GM12878 (cell line): ENCODE data around the gene CFAP99. TPM values are rescaled to one million over a fixed set of nuclear protein-coding genes. Genes with fewer than 3 reads are reported as not detected.

ENCODE experiments used
- ATAC-seq: fragments of 200-7000 bp; cut with Tn5 transposase; 3 replicates; pipeline ENCODE4 v1.9.1; 2020; ENCODE audit warnings: mild to moderate bottlenecking, moderate library complexity
- BruUV-seq: library from RNA; stranded (reverse); fragments of 400-500 nt; replicated peaks from 2 replicates; lab custom pipeline; 2021; lab: Mats Ljungman, UMichigan
- CTCF ChIA-PET: fragments of 300-600 bp; sonication (Branson Sonifier 250); formaldehyde crosslinking; extraction: SDS; loops from one replicate; lab custom pipeline; 2021; ENCODE audit warnings: inconsistent platforms; lab: Yijun Ruan, JAX
- POLR2A ChIA-PET: fragments of 350-600 bp; formaldehyde crosslinking; extraction: SDS; loops from one replicate; lab custom pipeline; 2021; ENCODE audit warnings: inconsistent platforms; lab: Charles Lee
- RAD21 ChIA-PET: fragments of 300-600 bp; sonication (Branson Sonifier 250); formaldehyde crosslinking; loops from one replicate; lab custom pipeline; 2023; ENCODE audit warnings: antibody characterized with exemption; ENCODE audit not compliant: unreplicated experiment; lab: Charles Lee
- SMC1A ChIA-PET: fragments of 300-600 bp; sonication (Branson Sonifier 250); formaldehyde crosslinking; loops from one replicate; lab custom pipeline; 2023; ENCODE audit not compliant: unreplicated experiment, uncharacterized antibody; lab: Charles Lee
- DNase-seq: peaks from one replicate; pipeline ENCODE4 v3.0.0-alpha.2; 2011; ENCODE audit warnings: low read depth, low spot score
- FAIRE-seq: peaks from 3 replicates; lab custom pipeline; 2011; peaks lifted over from hg19 to GRCh38; lab: Jason Lieb, UNC
- H2AFZ ChIP-seq: 2 replicates; pipeline ENCODE4 v1.6.0; 2011; ENCODE audit warnings: low read depth, low read length, control low read depth; ENCODE audit not compliant: control insufficient read depth
- H3K27ac ChIP-seq: 2 replicates; pipeline ENCODE4 v1.5.1; 2011; ENCODE audit warnings: control low read depth; ENCODE audit not compliant: control insufficient read depth, insufficient read depth
- H3K27me3 ChIP-seq, 2 experiments: replicated peaks in 1 of 2; 2 replicates each; pipeline versions ENCODE4 v1.6.0 to v1.6.1; 2011; ENCODE audit warnings: low read length in 1 of 2; ENCODE audit not compliant: control insufficient read depth in 2 of 2, insufficient read depth in 2 of 2
- H3K36me3 ChIP-seq, 2 experiments: 2 replicates each; pipeline ENCODE4 v1.5.1; 2011; ENCODE audit warnings: low read length in 1 of 2; ENCODE audit not compliant: control insufficient read depth in 2 of 2, insufficient read depth in 2 of 2
- H3K4me1 ChIP-seq: 2 replicates; pipeline ENCODE4 v1.6.1; 2011; ENCODE audit warnings: mild to moderate bottlenecking, low read length, moderate library complexity, mixed read lengths; ENCODE audit not compliant: control insufficient read depth, insufficient read depth
- H3K4me2 ChIP-seq: 2 replicates; pipeline ENCODE4 v1.6.0; 2011; ENCODE audit warnings: control low read depth; ENCODE audit not compliant: control insufficient read depth, insufficient read depth
- H3K4me3 ChIP-seq: fragments of 200-600 bp; sonication (generic); 2 replicates; pipeline ENCODE4 v1.5.1; 2016
- H3K79me2 ChIP-seq: 2 replicates; pipeline ENCODE4 v1.6.0; 2011; ENCODE audit warnings: low read length; ENCODE audit not compliant: control insufficient read depth, insufficient read depth
- H3K9ac ChIP-seq: 2 replicates; pipeline ENCODE4 v1.8.0; 2011; ENCODE audit warnings: low read length, control low read depth, mixed read lengths; ENCODE audit not compliant: control insufficient read depth, insufficient read depth
- H3K9me3 ChIP-seq: replicated peaks from 3 replicates; pipeline ENCODE4 v1.5.1; 2011; ENCODE audit warnings: mild to moderate bottlenecking, low read length; ENCODE audit not compliant: control insufficient read depth, insufficient read depth
- H4K20me1 ChIP-seq: 2 replicates; pipeline ENCODE4 v1.6.0; 2011; ENCODE audit not compliant: control insufficient read depth, insufficient read depth
- BACH1 ChIP-seq: fragments of 450-650 bp; IDR thresholded peaks from 2 replicates; pipeline ENCODE4 v1.6.1; 2017; ENCODE audit warnings: mild to moderate bottlenecking, borderline replicate concordance
- CHD4 ChIP-seq: fragments of 200-600 bp; sonication (generic); IDR thresholded peaks from 2 replicates; pipeline ENCODE4 v1.6.1; 2016; ENCODE audit warnings: mild to moderate bottlenecking
- GABPA ChIP-seq: IDR thresholded peaks from 2 replicates; pipeline ENCODE4 v1.6.1; 2014; ENCODE audit warnings: antibody characterized with exemption, low read depth, mild to moderate bottlenecking, inconsistent platforms
- HCFC1 ChIP-seq: fragments of 150-350 bp; IDR thresholded peaks from 2 replicates; pipeline ENCODE4 v1.6.1; 2014; ENCODE audit warnings: low read length
- HDAC6 ChIP-seq: fragments of 200-600 bp; sonication (generic); IDR thresholded peaks from one replicate; pipeline ENCODE4 v1.8.0; 2017; ENCODE audit warnings: antibody characterized with exemption; ENCODE audit not compliant: unreplicated experiment
- IKZF2 ChIP-seq, 2 experiments: fragments of 450-650 bp; IDR thresholded peaks; 2 replicates each; pipeline ENCODE4 v1.6.1; 2017; ENCODE audit warnings: mild to moderate bottlenecking in 2 of 2, moderate library complexity in 2 of 2
- KAT2A ChIP-seq: conservative IDR thresholded peaks from 2 replicates; pipeline ENCODE4 v1.6.1; 2011; ENCODE audit warnings: low read depth, low read length; ENCODE audit not compliant: control insufficient read depth
- MEF2A ChIP-seq: IDR thresholded peaks from 2 replicates; pipeline ENCODE4 v1.6.1; 2011; ENCODE audit warnings: low read depth, mild to moderate bottlenecking, low read length, moderate library complexity; ENCODE audit not compliant: insufficient read depth
- NFYA ChIP-seq: IDR thresholded peaks from 2 replicates; pipeline ENCODE4 v1.6.1; 2011; ENCODE audit warnings: low read depth, mild to moderate bottlenecking, low read length, improper control_type of control experiment, borderline replicate concordance
- RAD51 ChIP-seq: fragments of 450-650 bp; IDR thresholded peaks from 2 replicates; pipeline ENCODE4 v1.6.1; 2016; ENCODE audit warnings: moderate library complexity, mild to moderate bottlenecking, inconsistent platforms
- SIN3A ChIP-seq: IDR thresholded peaks from 2 replicates; pipeline ENCODE4 v1.6.1; 2012; ENCODE audit warnings: low read depth, low read length, improper control_type of control experiment
- SP1 ChIP-seq: IDR thresholded peaks from one replicate; pipeline ENCODE4 v1.6.1; 2011; ENCODE audit warnings: low read depth, low read length
- SREBF1 ChIP-seq: IDR thresholded peaks from 2 replicates; pipeline ENCODE4 v1.6.1; 2012; ENCODE audit warnings: mild to moderate bottlenecking, low read length
- TCF12 ChIP-seq: IDR thresholded peaks from 2 replicates; pipeline ENCODE4 v1.6.1; 2011; ENCODE audit warnings: low read depth, mild to moderate bottlenecking, low read length
- WRNIP1 ChIP-seq: IDR thresholded peaks from 2 replicates; pipeline ENCODE4 v1.6.1; 2011; ENCODE audit warnings: low read depth, low read length, improper control_type of control experiment, borderline replicate concordance
- ZNF217 ChIP-seq: fragments of 450-650 bp; IDR thresholded peaks from 2 replicates; pipeline ENCODE4 v1.6.1; 2017; ENCODE audit warnings: antibody characterized with exemption, mild to moderate bottlenecking
- WGBS: methylation state at CpG from one replicate; pipeline ENCODE4 v1.1.6; 2016; ENCODE audit warnings: low lambda C conversion rate; ENCODE audit not compliant: insufficient replicate concordance, insufficient coverage; ENCODE audit errors: missing lambda C conversion rate; 5-methylcytosine and 5-hydroxymethylcytosine counted together
- in situ Hi-C: fragments of 300-500 bp; cut with MboI; formaldehyde crosslinking; loops from 9 replicates; pipeline ENCODE4 v1.14.3; 2018; ENCODE audit warnings: mixed read lengths
- intact Hi-C: fragments of 100-400 bp; cut with micrococcal nuclease; formaldehyde crosslinking; loops from one replicate; pipeline ENCODE4 v1.14.2; 2022; ENCODE audit not compliant: unreplicated experiment
- polyA plus RNA-seq, 11 experiments: library from polyadenylated mRNA; depleted of rRNA in 4 of 11; unstranded in 6 of 11; stranded (reverse) in 5 of 11; fragments of >200 nt; fragmentation: Nextera tagmentation in 4 of 11; fragmentation: Illumina TruSeq in 1 of 11; extraction: Ambion mirVana in 4 of 11; extraction: Trizol in 1 of 11; gene quantifications; 1 replicate in 1 of 11; 2 replicates in 10 of 11; pipeline versions ENCODE4 v1.2.1 to v1.2.3, GENCODE V29; 2011 to 2016; ENCODE audit warnings: inconsistent platforms in 2 of 11, missing spikeins in 2 of 11, low read depth in 1 of 11
- total RNA-seq, 4 experiments: library from RNA; depleted of rRNA in 3 of 4; stranded (reverse); fragments of >200 nt in 3 of 4; fragmentation: Illumina TruSeq in 1 of 4; extraction: Trizol in 1 of 4; gene quantifications; 2 replicates each; pipeline versions ENCODE4 v1.2.1 to v1.2.3, GENCODE V29; 2013 to 2021
- TF ChIP-seq, protein P1 (sequence below): IDR thresholded peaks from 2 replicates; pipeline ENCODE4 v1.6.1; 2012; ENCODE audit warnings: low read depth, low read length, improper control_type of control experiment
- TF ChIP-seq, protein P2 (sequence below): fragments of 450-650 bp; IDR thresholded peaks from 2 replicates; pipeline ENCODE4 v1.6.1; 2017; ENCODE audit warnings: low read depth, mild to moderate bottlenecking, moderate library complexity
- TF ChIP-seq, protein P3 (sequence below): fragments of 450-650 bp; IDR thresholded peaks from 2 replicates; pipeline ENCODE4 v1.6.1; 2014; ENCODE audit warnings: mild to moderate bottlenecking
- TF ChIP-seq, protein P4 (sequence below): IDR thresholded peaks from 2 replicates; pipeline ENCODE4 v1.6.1; 2012; ENCODE audit warnings: low read length, inconsistent platforms

The CFAP99 gene
- total and polyA plus RNA-seq, 10 of the 15 experiments (the other 5 are each of a cell fraction or from before 2014, with no cell fraction given): not detected

DNA sequence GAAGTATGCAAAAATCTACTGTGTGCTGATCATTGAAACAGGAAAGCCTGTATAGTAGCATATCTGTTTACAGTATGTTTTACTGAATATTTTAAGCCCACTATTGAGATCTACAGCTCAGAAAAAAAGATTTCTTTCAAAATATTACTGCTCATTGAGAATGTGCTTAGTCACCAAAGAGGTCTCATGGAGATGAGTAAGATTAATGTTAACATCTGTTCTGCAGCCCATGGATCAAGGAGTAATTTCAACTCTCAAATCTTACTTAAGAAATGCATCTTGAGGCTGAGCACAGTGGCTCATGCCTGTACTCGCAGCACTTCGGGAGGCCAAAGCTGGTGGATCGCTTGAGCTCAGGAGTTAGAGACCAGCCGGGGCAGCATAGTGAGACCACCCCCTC is 53.4 kb downstream of the CFAP99 start (continued):
- no peak for TF ChIP-seq CHD4
- TF ChIP-seq TCF12: no peak
- TF ChIP-seq GABPA: no peak

DNA sequence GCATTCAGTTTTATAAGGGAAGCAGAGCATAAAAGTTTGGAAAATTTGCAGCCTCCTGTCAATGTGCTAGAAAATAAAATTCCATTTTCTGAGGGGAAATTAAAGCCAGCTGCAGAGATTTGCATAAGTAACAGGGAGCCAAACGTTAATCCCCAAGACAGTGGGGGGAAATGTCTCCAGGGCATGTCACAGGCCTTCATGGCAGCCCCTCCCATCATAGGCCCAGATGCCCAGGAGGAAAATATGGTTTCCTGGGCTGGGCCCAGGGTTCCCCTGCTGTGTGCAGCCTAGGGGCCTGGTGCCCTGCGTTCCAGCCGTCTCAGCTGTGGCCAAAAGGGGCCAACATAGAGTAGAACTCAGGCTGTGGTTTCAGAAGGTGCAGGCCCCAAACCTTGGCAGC is 59.5 kb downstream of the CFAP99 start:
- peaks cover 2 to 15% of the 10 kb centered on the region in 2 experiments; a peak in 3 of 4 replicates for H3K36me3 ChIP-seq
- peak overlapping the region; percentile 34; the same call in 1 of the 2 replicates for H3K4me3 ChIP-seq
- BruUV-seq: TSS peak; percentile 28
- TF ChIP-seq, protein P1, sequence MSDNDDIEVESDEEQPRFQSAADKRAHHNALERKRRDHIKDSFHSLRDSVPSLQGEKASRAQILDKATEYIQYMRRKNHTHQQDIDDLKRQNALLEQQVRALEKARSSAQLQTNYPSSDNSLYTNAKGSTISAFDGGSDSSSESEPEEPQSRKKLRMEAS: no peak
- TF ChIP-seq RAD51 (no peak), WRNIP1 (no peak), HDAC6 (no peak), HCFC1 (no peak), SIN3A (no peak), SREBF1 (no peak), KAT2A (no peak), NFYA (no peak), MEF2A (no peak), IKZF2 (IDR thresholded peaks at IDR 0.05) (no peak), ZNF217 (no peak), SP1 (no peak), BACH1 (no peak)
- TF ChIP-seq, protein P2, sequence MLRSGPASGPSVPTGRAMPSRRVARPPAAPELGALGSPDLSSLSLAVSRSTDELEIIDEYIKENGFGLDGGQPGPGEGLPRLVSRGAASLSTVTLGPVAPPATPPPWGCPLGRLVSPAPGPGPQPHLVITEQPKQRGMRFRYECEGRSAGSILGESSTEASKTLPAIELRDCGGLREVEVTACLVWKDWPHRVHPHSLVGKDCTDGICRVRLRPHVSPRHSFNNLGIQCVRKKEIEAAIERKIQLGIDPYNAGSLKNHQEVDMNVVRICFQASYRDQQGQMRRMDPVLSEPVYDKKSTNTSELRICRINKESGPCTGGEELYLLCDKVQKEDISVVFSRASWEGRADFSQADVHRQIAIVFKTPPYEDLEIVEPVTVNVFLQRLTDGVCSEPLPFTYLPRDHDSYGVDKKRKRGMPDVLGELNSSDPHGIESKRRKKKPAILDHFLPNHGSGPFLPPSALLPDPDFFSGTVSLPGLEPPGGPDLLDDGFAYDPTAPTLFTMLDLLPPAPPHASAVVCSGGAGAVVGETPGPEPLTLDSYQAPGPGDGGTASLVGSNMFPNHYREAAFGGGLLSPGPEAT: no peak
- TF ChIP-seq, protein P3, sequence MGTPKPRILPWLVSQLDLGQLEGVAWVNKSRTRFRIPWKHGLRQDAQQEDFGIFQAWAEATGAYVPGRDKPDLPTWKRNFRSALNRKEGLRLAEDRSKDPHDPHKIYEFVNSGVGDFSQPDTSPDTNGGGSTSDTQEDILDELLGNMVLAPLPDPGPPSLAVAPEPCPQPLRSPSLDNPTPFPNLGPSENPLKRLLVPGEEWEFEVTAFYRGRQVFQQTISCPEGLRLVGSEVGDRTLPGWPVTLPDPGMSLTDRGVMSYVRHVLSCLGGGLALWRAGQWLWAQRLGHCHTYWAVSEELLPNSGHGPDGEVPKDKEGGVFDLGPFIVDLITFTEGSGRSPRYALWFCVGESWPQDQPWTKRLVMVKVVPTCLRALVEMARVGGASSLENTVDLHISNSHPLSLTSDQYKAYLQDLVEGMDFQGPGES: no peak
- TF ChIP-seq, protein P4, sequence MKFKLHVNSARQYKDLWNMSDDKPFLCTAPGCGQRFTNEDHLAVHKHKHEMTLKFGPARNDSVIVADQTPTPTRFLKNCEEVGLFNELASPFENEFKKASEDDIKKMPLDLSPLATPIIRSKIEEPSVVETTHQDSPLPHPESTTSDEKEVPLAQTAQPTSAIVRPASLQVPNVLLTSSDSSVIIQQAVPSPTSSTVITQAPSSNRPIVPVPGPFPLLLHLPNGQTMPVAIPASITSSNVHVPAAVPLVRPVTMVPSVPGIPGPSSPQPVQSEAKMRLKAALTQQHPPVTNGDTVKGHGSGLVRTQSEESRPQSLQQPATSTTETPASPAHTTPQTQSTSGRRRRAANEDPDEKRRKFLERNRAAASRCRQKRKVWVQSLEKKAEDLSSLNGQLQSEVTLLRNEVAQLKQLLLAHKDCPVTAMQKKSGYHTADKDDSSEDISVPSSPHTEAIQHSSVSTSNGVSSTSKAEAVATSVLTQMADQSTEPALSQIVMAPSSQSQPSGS: no peak
- POLR2A ChIA-PET: interaction anchor here (1.1 to 1.4 kb wide), 2 partner anchors 8 to 17 kb away, joined by 3 read pairs; no protein-coding TSS in a partner anchor
- no peak overlapping the region for H3K27ac ChIP-seq
- H3K4me2 ChIP-seq: no peak overlapping the region
- no peak overlapping the region for H3K9ac ChIP-seq
- CTCF ChIA-PET: interaction anchor here (0.9 kb wide), 1 partner anchor 8 kb away, joined by 3 read pairs; no protein-coding TSS in a partner anchor
- H3K27me3 ChIP-seq: no peaks in the 10 kb centered on the region
- intact Hi-C loops (no loop called here), in situ Hi-C loops (no loop called here)
- DNase-seq: no peak
- no peak for ATAC-seq
- RAD21 ChIA-PET: interaction anchor here (2.0 kb wide), 1 partner anchor 17 kb away, joined by 6 read pairs; no protein-coding TSS in a partner anchor
- H3K9me3 ChIP-seq: no peaks in the 10 kb centered on the region; the same call in 2 of the 3 replicates
- H4K20me1 ChIP-seq: peaks cover 11% of the 10 kb centered on the region
- no peak for FAIRE-seq
- H3K4me1 ChIP-seq: peaks cover 39% of the 10 kb centered on the region
- SMC1A ChIA-PET: interaction anchor here (12.4 kb wide), 1 partner anchor 10 kb away, joined by 113 read pairs; the partner anchor contains the start of gene RNF4
- no peak overlapping the region for H2AFZ ChIP-seq
- 0% methylated on average over 3 of the region's 3 CpGs for WGBS
- H3K79me2 ChIP-seq: peaks cover 97% of the 10 kb centered on the region
